ENCODE data around the gene CMTM5.

Gene CMTM5

GRCh38 chr14:23376482-23377197 is at the start of gene CMTM5:
Gene CMTM5, plus strand, starts transcription at chr14:23377046. Its CDS starts 206 bp downstream, at chr14:23377252.
- DNase-seq (ENCODE audit: low read depth in 4 of 4, low spot score in 1 of 4) = no peak

- peak; percentile 32 to 57 (median 45) for DNase-seq (ENCODE audit: low read depth in 4 of 4, low spot score in 1 of 4)
These were observed 48.7 kb upstream of the CMTM5 start for GRCh38 chr14:23327947-23328744.

GRCh38 chr14:23335623-23336022 is 41.2 kb upstream of the CMTM5 start:
- no peak for DNase-seq (ENCODE audit: low read depth in 4 of 4, low spot score in 1 of 4)

- no peak for DNase-seq (ENCODE audit: low read depth in 4 of 4, low spot score in 1 of 4)
These were observed 37.2 kb upstream of the CMTM5 start for GRCh38 chr14:23339506-23340268.

GRCh38 chr14:23344481-23344880 is 32.4 kb upstream of the CMTM5 start:
- DNase-seq (ENCODE audit: low read depth in 4 of 4, low spot score in 1 of 4) = no peak

- DNase-seq (ENCODE audit: low read depth in 4 of 4, low spot score in 1 of 4) = no peak
These were observed 30.7 kb upstream of the CMTM5 start for GRCh38 chr14:23345987-23346692.

GRCh38 chr14:23346693-23347405 is 30.0 kb upstream of the CMTM5 start:
- no peak for DNase-seq (ENCODE audit: low read depth in 4 of 4, low spot score in 1 of 4)

GRCh38 chr14:23347406-23348296 is 29.2 kb upstream of the CMTM5 start:
- no peak for DNase-seq (ENCODE audit: low read depth in 4 of 4, low spot score in 1 of 4)

- DNase-seq (ENCODE audit: low read depth in 4 of 4, low spot score in 1 of 4) = no peak
These were observed 28.6 kb upstream of the CMTM5 start for GRCh38 chr14:23348297-23348655.

- DNase-seq (ENCODE audit: low read depth in 4 of 4, low spot score in 1 of 4) = no peak
These were observed 27.5 kb upstream of the CMTM5 start for GRCh38 chr14:23349156-23349845.

GRCh38 chr14:23351681-23352505 is 25.0 kb upstream of the CMTM5 start:
- no peak for DNase-seq (ENCODE audit: low read depth in 4 of 4, low spot score in 1 of 4)

- DNase-seq (ENCODE audit: low read depth in 4 of 4, low spot score in 1 of 4) = peak; percentile 19 to 45 (median 32)
These were observed 24.1 kb upstream of the CMTM5 start, which contains the start of gene SLC22A17 for GRCh38 chr14:23352506-23353432. Gene SLC22A17, minus strand, starts transcription at chr14:23352887.

- DNase-seq (ENCODE audit: low read depth in 4 of 4, low spot score in 1 of 4) = no peak
These were observed 23.4 kb upstream of the CMTM5 start for GRCh38 chr14:23353433-23353780.

- DNase-seq (ENCODE audit: low read depth in 4 of 4, low spot score in 1 of 4) = no peak
These were observed 21.9 kb upstream of the CMTM5 start for GRCh38 chr14:23354990-23355389.

- no peak for DNase-seq (ENCODE audit: low read depth in 4 of 4, low spot score in 1 of 4)
These were observed 20.9 kb upstream of the CMTM5 start for GRCh38 chr14:23355871-23356435.

GRCh38 chr14:23356662-23357061 is 20.2 kb upstream of the CMTM5 start:
- DNase-seq (ENCODE audit: low read depth in 4 of 4, low spot score in 1 of 4) = no peak

- no peak for DNase-seq (ENCODE audit: low read depth in 4 of 4, low spot score in 1 of 4)
These were observed 19.6 kb upstream of the CMTM5 start for GRCh38 chr14:23357261-23357660.

Data from stimulated activated CD4-positive, alpha-beta T cell treated with anti-CD3 and anti-CD28 coated beads, Interleukin-1b, Interleukin-23, amount 100 ng/mL, for 24 hours (primary cell).